ENCODE measurements around the gene DIAPH1. TPM values are rescaled to one million over a fixed set of nuclear protein-coding genes. Genes with fewer than 3 reads are reported as not detected.

The DIAPH1 gene
- total RNA-seq, 4 donors from 2014 or later = 98.2 to 115 (median 102) TPM

GRCh38 chr5:141514330-141515133, 104.3 kb downstream of the DIAPH1 start:
- H3K4me3 ChIP-seq = peak overlapping the region in 2 of 4 donors; percentile 50 to 58
- peak overlapping the region; percentile 20 to 86 (median 76) for H3K27ac ChIP-seq
- TF ChIP-seq CTCF (IDR thresholded peaks at IDR 0.05) (no peak), POLR2A (IDR thresholded peaks at IDR 0.05) (no peak)
- H3K4me1 ChIP-seq = peaks cover 0 to 21% (median 13%) of the 10 kb centered on the region in 4 donors
- H3K36me3 ChIP-seq = peaks cover 0 to 46% (median 0%) of the 10 kb centered on the region in 3 donors
- H3K9me3 ChIP-seq = no peaks in the 10 kb centered on the region
- H3K27me3 ChIP-seq = no peaks in the 10 kb centered on the region
- DNase-seq = no peak

- Histone ChIP-seq H3K4me3 (peak overlapping the region; percentile 43 to 58 (median 48)), H3K27me3 (no peaks in the 10 kb centered on the region), H3K9me3 (no peaks in the 10 kb centered on the region), H3K36me3 (peaks cover 0 to 38% (median 0%) of the 10 kb centered on the region in 3 donors), H3K27ac (peak overlapping the region; percentile 47 to 86 (median 76)), H3K4me1 (peaks cover 0 to 21% (median 17%) of the 10 kb centered on the region in 4 donors)
- DNase-seq = peak in 2 of 3 donors; percentile 71 to 76
- no peak for TF ChIP-seq CTCF (IDR thresholded peaks at IDR 0.05)
- TF ChIP-seq POLR2A (IDR thresholded peaks at IDR 0.05) = no peak
These were observed 105.0 kb downstream of the DIAPH1 start for GRCh38 chr5:141513627-141514329.

- no peak for TF ChIP-seq POLR2A (IDR thresholded peaks at IDR 0.05)
- TF ChIP-seq CTCF (IDR thresholded peaks at IDR 0.05) = no peak
- DNase-seq = peak in 2 of 3 donors; percentile 57
- H3K4me3 ChIP-seq = peak overlapping the region; percentile 43 to 58 (median 48)
- peaks cover 0 to 23% (median 18%) of the 10 kb centered on the region in 4 donors for H3K4me1 ChIP-seq
- peaks cover 0 to 33% (median 0%) of the 10 kb centered on the region in 3 donors for H3K36me3 ChIP-seq
- peak overlapping the region; percentile 47 to 86 (median 76) for H3K27ac ChIP-seq
- no peaks in the 10 kb centered on the region for H3K27me3 ChIP-seq
- no peaks in the 10 kb centered on the region for H3K9me3 ChIP-seq
These were observed 105.7 kb downstream of the DIAPH1 start for GRCh38 chr5:141512911-141513626.

- Histone ChIP-seq H3K27me3 (no peaks in the 10 kb centered on the region), H3K9me3 (no peaks in the 10 kb centered on the region), H3K36me3 (peaks cover 0 to 27% (median 0%) of the 10 kb centered on the region in 3 donors), H3K4me1 (peaks cover 0 to 29% (median 21%) of the 10 kb centered on the region in 4 donors), H3K4me3 (peak overlapping the region; percentile 43 to 58 (median 48)), H3K27ac (peak overlapping the region; percentile 2 to 86 (median 61))
- peak; percentile 84 to 95 (median 87) for DNase-seq
- TF ChIP-seq CTCF (IDR thresholded peaks at IDR 0.05) = peak; percentile 42 to 89 (median 67)
- TF ChIP-seq POLR2A (IDR thresholded peaks at IDR 0.05) = no peak
These were observed 106.3 kb downstream of the DIAPH1 start for GRCh38 chr5:141512390-141512910.

- TF ChIP-seq POLR2A (IDR thresholded peaks at IDR 0.05) = no peak
These were observed 107.0 kb downstream of the DIAPH1 start for GRCh38 chr5:141511771-141512325.

More at GRCh38 chr5:141511771-141512325, 107.0 kb downstream of the DIAPH1 start:
- H3K9me3 ChIP-seq = no peaks in the 10 kb centered on the region
- DNase-seq = no peak
- H3K27ac ChIP-seq = peak overlapping the region; percentile 2 to 86 (median 61)
- peaks cover 0 to 31% (median 25%) of the 10 kb centered on the region in 4 donors for H3K4me1 ChIP-seq
- no peak overlapping the region for H3K4me3 ChIP-seq
- no peaks in the 10 kb centered on the region for H3K27me3 ChIP-seq
- H3K36me3 ChIP-seq = peaks cover 0 to 22% (median 0%) of the 10 kb centered on the region in 3 donors

All from Peyer's patch (tissue), 4 donors.